ENCODE data around the gene CLCN2.

The CLCN2 gene

GRCh38 chr3:184361532-184361931, at the start of gene CLCN2, which contains the start of gene POLR2H:
Gene CLCN2, minus strand, starts transcription at chr3:184361605. Its CDS starts 126 bp downstream, at chr3:184361479.
Gene POLR2H, plus strand, starts transcription at chr3:184361710. Its CDS starts 1,783 bp downstream, at chr3:184363493.
- DNase-seq: peak in 48 of 56 donors; percentile 14 to 83 (median 64)

GRCh38 chr3:184409946-184410500, 48.6 kb upstream of the CLCN2 start:
- no peak for DNase-seq

DNA sequence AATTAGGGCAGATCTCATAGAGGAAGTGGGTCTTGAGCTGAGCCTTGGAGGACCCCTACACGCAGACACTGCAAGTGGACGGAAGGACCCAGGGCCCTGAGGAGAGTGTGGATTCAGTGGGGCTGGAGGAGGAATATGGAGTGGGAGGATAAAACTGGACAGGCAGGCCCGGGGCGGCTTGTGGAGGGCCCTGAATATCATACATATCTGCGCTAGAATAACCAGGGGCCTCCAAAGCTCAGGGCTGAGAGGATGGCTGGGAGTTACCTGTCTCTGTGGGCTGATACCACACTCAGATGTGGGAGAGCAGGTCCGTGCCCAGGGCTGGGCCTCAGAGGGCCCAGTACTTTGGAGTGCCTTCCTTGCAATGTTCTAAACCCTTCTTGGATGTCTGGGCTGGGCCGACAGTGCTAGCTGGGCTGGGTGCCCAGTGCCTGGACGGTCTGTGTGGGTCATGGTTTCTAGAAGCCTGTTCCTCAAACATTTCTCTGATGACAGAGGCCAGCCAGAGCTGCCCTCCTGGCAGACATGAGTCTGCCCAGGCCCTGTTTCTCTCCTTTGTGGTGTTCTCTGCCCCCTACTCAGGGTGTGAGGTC, 48.0 kb upstream of the CLCN2 start:
- DNase-seq: no peak

DNA sequence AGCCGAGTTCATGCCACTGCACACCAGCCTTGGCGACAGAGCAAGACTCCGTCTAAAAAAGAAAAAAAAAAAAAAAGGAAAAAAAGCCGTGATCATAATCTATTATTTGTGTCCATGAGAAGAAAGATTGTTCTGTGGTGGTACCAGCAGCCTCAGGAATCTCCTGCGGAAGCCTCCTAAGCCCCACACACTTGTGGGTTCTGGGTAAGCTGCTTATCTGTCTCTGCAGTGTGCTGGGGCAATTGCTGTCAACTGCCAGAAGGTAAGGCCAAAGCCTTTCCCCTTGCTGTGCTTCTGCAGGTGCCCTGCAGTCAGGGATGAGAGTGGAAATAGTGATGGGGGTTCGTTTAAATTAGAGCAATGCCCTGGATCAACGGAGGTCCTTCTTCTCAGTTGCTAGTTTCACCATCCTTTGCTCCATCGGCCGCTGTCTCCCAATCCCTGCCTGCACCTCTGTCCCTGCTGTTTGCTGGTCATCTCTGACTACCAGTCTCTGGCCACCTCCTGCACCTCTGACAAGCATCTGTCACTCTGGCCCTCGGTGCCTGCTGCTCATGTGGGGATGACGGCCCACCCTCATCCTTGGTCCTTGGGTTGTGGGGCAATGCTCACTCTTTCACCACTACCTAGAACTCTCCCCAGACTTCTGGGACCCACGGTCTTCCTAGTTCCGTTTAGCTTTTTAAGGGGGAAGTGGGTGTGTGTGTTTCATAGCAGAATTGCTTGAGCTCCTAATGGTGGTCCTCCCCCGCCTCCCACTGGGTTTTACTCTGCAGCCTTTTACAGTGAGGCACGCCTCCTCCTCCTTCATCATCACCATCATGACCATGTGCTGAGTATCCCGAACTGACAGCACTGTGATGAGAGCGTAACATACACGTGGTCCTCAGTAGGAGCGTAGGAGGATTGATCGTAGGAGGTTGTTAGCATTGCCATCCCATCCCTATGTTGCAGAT, 43.9 kb upstream of the CLCN2 start:
- DNase-seq: peak in 7 of 56 donors; percentile 1 to 35 (median 22)

DNA sequence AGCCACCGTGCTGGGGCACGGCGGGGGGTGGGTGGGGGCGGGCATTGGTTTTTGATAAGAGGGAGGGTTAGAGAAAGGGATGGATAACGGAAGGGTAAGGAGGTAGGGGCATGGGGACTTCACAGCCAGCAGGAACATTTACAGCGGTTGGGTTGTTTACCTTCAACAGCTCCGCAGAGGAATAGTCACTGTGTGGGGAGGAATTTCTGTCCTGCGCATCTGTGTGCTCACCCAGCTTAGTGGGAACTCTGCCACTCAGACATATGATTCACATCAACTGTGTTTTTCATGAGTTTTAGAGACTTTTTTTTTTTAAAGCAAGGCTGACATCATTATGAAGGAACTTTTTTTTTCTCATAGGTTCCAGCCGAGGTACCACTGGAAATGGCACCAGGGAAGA, 38.0 kb upstream of the CLCN2 start:
- DNase-seq: peak in 3 of 56 donors; percentile 12 to 16 (median 13)

DNA sequence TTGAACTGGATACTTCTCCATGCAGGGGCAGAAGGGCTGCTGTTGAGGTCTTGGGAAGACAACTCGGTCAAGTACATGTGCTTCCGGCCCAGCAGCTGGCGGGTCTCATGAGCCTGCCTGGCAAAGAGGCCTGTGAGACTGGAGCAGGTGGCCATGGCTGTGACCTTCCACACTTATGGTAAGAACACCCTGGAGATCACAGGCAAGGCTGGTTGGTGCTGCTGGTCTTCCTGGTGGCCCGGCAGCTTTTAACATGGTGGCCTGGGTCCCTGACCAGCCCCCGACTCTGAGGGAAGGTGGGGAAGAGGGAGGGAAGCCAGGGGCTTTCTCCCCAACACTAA, 33.9 kb upstream of the CLCN2 start:
- DNase-seq: no peak

DNA sequence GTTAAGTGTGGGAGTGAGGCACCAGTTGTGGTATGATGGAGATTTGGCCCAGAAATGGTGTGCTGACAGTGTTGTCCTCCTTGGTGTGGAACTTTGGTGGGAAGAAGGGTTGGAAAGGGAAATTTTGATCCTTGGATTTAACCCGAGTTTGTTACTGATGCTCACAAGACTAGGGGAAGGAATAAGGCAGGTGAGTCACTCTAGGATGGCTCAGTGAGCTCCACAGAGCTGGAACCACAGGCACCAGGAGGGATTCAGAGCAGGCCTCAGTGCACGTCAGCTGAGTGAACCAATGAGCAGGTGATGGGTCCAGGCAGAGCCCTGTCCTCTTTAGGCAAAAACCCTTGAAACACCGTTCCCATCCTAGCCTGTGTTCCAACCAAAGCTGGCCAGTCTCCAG, 29.9 kb upstream of the CLCN2 start:
- no peak for DNase-seq

GRCh38 chr3:184389935-184390528, 28.6 kb upstream of the CLCN2 start:
- no peak for DNase-seq

DNA sequence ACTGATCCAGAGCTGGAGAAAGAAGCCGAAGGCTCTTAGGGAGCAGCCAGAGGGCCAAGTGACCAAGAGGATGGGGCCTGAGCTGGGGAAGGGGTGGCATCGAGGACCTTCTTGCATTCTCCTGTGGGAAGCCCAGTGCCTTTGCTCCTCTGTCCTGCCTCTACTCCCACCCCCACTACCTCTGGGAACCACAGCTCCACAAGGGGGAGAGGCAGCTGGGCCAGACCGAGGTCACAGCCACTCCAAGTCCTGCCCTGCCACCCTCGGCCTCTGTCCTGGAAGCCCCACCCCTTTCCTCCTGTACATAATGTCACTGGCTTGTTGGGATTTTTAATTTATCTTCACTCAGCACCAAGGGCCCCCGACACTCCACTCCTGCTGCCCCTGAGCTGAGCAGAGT, 28.0 kb upstream of the CLCN2 start:
- DNase-seq: no peak

DNA sequence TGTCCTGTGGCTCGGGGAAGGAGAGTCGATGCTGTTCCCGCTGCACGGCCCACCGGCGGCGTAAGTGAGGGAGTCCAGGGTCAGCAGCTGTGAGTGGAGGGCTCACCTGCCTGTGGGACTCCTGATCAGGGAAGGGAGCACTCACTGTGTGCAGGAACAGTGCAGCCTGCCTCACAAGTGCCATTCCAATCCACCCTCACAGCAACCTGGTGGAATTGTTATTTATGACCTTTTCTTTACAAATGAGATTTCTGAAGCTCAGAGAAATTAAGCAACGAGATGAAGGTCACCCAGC, 27.5 kb upstream of the CLCN2 start:
- no peak for DNase-seq

- no peak for DNase-seq
These were observed 26.9 kb upstream of the CLCN2 start for GRCh38 chr3:184388164-184388935.

DNA sequence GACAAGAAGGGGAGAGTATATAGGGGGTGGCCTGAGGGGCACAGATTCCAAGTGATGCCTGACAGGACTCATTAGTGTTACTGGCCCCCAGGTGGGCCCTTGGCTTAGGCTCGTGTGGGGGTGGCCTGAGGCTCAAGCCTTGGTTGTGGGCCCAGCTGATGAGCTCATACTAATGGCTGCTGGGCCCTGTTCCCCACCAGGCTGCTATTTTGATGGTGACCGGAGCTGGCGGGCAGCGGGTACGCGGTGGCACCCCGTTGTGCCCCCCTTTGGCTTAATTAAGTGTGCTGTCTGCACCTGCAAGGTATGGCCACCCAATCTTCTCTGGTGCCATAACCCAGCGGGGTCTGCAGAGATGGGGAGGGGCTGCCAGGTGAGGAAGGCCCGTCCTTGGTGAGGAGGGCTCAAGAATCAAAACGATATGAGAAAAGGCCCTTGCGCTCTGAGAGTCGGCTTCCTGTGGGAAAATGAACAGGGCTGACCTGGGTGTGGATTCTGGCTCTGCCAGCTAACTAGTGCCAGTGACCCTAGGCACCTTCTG, 25.8 kb upstream of the CLCN2 start:
- no peak for DNase-seq

DNA sequence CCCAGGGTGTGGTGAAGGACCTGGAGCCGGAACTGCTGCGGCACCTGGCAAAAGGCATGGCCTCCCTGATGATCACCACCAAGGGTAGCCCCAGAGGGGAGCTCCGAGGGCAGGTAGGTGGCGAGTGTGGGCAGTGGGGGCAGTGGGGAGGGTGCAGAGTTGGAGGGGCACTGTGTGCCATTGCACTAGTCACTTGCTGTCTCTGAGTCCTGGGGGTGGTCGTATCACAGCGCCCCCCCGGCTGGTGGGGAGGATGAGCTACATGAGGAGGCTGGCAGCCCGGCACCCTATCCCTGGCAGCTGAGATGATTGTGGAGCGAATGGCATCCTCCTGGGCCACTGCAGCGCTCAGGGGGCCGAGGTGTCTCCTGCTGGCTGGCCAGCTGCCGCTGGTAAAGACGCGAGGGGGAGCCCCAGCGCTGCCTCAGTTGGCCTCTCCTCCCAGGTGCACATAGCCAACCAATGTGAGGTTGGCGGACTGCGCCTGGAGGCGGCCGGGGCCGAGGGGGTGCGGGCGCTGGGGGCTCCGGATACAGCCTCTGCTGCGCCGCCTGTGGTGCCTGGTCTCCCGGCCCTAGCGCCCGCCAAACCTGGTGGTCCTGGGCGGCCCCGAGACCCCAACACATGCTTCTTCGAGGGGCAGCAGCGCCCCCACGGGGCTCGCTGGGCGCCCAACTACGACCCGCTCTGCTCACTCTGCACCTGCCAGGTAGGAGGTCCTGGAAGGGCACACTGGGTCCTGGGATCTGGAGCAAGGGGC, 24.8 kb upstream of the CLCN2 start:
- DNase-seq: no peak

- peak in 10 of 56 donors; percentile 8 to 54 (median 20) for DNase-seq
These were observed 23.5 kb upstream of the CLCN2 start for GRCh38 chr3:184384856-184385422.

- no peak for DNase-seq
These were observed 22.9 kb upstream of the CLCN2 start for GRCh38 chr3:184384342-184384741.

GRCh38 chr3:184383033-184383740, 21.8 kb upstream of the CLCN2 start:
- DNase-seq: no peak

GRCh38 chr3:184382326-184383032, 21.1 kb upstream of the CLCN2 start:
- no peak for DNase-seq
